Neural progenitor cell (in vitro differentiated cells): ENCODE results near the gene GPATCH2L. TPM values are rescaled to one million over a fixed set of nuclear protein-coding genes. Genes with fewer than 3 reads are reported as not detected.
A peak's percentile ranks its signal among the peaks of the same experiment; 100 is the strongest.

Source experiments
- DNase-seq: peaks from one replicate; pipeline ENCODE4 v3.0.0-alpha.2; 2016; ENCODE audit warnings: low spot score
- H2AFZ ChIP-seq: fragments of 200-600 bp; sonication (generic); replicated peaks from 2 replicates; pipeline ENCODE4 v1.6.1; 2016; ENCODE audit warnings: antibody characterized with exemption
- H3F3A ChIP-seq: fragments of 200-600 bp; sonication (generic); 2 replicates; pipeline ENCODE4 v1.6.1; 2016; ENCODE audit warnings: antibody characterized with exemption, low read depth
- H3K27ac ChIP-seq: fragments of 200-600 bp; sonication (generic); 2 replicates; pipeline ENCODE4 v1.5.1; 2016; ENCODE audit warnings: mild to moderate bottlenecking
- H3K27me3 ChIP-seq: fragments of 200-600 bp; sonication (generic); 2 replicates; pipeline ENCODE4 v1.6.1; 2016; ENCODE audit warnings: mild to moderate bottlenecking, moderate library complexity
- H3K36me3 ChIP-seq: fragments of 200-600 bp; sonication (generic); 2 replicates; pipeline ENCODE4 v1.5.1; 2016
- H3K4me1 ChIP-seq: fragments of 200-600 bp; sonication (generic); 2 replicates; pipeline ENCODE4 v1.6.1; 2016; ENCODE audit warnings: mixed run types
- H3K4me2 ChIP-seq: fragments of 200-600 bp; sonication (generic); 2 replicates; pipeline ENCODE4 v1.6.1; 2016
- H3K4me3 ChIP-seq: fragments of 200-600 bp; sonication (generic); 2 replicates; pipeline ENCODE4 v1.5.1; 2016
- H3K79me2 ChIP-seq: fragments of 200-600 bp; sonication (generic); 2 replicates; pipeline ENCODE4 v1.6.1; 2016; ENCODE audit warnings: low read depth
- H3K9ac ChIP-seq: fragments of 200-600 bp; sonication (generic); 2 replicates; pipeline ENCODE4 v1.6.1; 2016
- H3K9me3 ChIP-seq: fragments of 200-600 bp; sonication (generic); 2 replicates; pipeline ENCODE4 v1.5.1; 2016; ENCODE audit warnings: low read depth
- H4K20me1 ChIP-seq: fragments of 200-600 bp; sonication (generic); 2 replicates; pipeline ENCODE4 v1.6.1; 2016; ENCODE audit warnings: low read depth
- H3K27ac Mint-ChIP-seq: 3 replicates; pipeline ENCODE4 v1.8.0; 2021; ENCODE audit warnings: mixed read lengths
- H3K27me3 Mint-ChIP-seq: 2 replicates; pipeline ENCODE4 v1.8.0; 2022; ENCODE audit warnings: low read depth, mild to moderate bottlenecking, inconsistent platforms, moderate library complexity, mixed read lengths; ENCODE audit not compliant: insufficient read depth
- H3K36me3 Mint-ChIP-seq: 3 replicates; pipeline ENCODE4 v1.8.0; 2021; ENCODE audit warnings: mixed read lengths
- H3K4me1 Mint-ChIP-seq: 3 replicates; pipeline ENCODE4 v1.8.0; 2021; ENCODE audit warnings: mixed read lengths
- H3K4me3 Mint-ChIP-seq: 3 replicates; pipeline ENCODE4 v1.8.0; 2021; ENCODE audit warnings: mild to moderate bottlenecking, moderate library complexity, mixed read lengths
- H3K9me3 Mint-ChIP-seq: 3 replicates; pipeline ENCODE4 v1.8.0; 2020; ENCODE audit warnings: mixed read lengths
- EZH2 ChIP-seq: fragments of 200-600 bp; sonication (generic); IDR thresholded peaks from 2 replicates; pipeline ENCODE4 v1.6.1; 2017; ENCODE audit warnings: antibody characterized with exemption, mild to moderate bottlenecking, moderate library complexity
- EZH2phosphoT487 ChIP-seq: fragments of 200-600 bp; sonication (generic); IDR thresholded peaks from 2 replicates; pipeline ENCODE4 v1.6.1; 2017; ENCODE audit warnings: antibody characterized with exemption
- total RNA-seq: library from RNA; depleted of rRNA; stranded (reverse); fragments of >200 nt; gene quantifications from 2 replicates; pipeline ENCODE4 v1.2.3, GENCODE V29; 2015; ENCODE audit warnings: low replicate concordance
- TF ChIP-seq, protein P1 (sequence below): fragments of 200-600 bp; sonication (generic); IDR thresholded peaks from 2 replicates; pipeline ENCODE4 v1.5.1; 2017; ENCODE audit warnings: antibody characterized with exemption, mild to moderate bottlenecking

Gene GPATCH2L
- total RNA-seq, 1 donor from 2014 or later, result 68.2 TPM

DNA sequence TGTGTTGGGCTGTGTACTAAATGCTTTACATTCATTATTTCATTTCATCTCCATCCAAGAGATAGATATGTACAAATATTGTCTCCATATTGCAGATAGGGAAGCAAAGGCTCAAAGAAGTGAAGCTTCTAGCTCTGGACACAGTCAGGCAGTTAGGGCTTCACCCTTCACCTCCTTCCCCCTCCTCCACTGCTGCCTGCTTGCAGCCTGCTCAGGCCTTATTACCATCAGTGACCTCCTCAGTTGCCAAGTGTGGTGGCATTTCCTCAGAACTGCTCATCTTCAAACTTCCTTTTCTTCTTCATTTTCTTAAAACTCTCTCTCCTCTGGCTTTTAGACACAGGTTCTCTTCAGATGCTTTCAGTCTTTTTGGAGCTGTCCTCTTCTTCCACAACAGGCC, 4.7 kb upstream of the GPATCH2L start:
- Mint-ChIP-seq H3K27me3 (peaks cover 7% of the 10 kb centered on the region), H3K4me3 (no peak overlapping the region), H3K9me3 (peaks cover 5% of the 10 kb centered on the region), H3K4me1 (peaks cover 3% of the 10 kb centered on the region), H3K27ac (no peak overlapping the region), H3K36me3 (no peaks in the 10 kb centered on the region)
- Histone ChIP-seq H3K27me3 (peaks cover 76% of the 10 kb centered on the region), H4K20me1 (no peaks in the 10 kb centered on the region), H3K79me2 (peaks cover 2% of the 10 kb centered on the region), H3K9ac (no peak overlapping the region), H3K36me3 (no peaks in the 10 kb centered on the region), H3K27ac (no peak overlapping the region), H3K4me1 (peaks cover 3% of the 10 kb centered on the region), H3K9me3 (peaks cover 3% of the 10 kb centered on the region), H3K4me2 (no peak overlapping the region), H3F3A (no peaks in the 10 kb centered on the region), H3K4me3 (no peak overlapping the region), H2AFZ (no peak overlapping the region)
- TF ChIP-seq EZH2phosphoT487 (no peak), EZH2 (no peak)
- TF ChIP-seq, protein P1, sequence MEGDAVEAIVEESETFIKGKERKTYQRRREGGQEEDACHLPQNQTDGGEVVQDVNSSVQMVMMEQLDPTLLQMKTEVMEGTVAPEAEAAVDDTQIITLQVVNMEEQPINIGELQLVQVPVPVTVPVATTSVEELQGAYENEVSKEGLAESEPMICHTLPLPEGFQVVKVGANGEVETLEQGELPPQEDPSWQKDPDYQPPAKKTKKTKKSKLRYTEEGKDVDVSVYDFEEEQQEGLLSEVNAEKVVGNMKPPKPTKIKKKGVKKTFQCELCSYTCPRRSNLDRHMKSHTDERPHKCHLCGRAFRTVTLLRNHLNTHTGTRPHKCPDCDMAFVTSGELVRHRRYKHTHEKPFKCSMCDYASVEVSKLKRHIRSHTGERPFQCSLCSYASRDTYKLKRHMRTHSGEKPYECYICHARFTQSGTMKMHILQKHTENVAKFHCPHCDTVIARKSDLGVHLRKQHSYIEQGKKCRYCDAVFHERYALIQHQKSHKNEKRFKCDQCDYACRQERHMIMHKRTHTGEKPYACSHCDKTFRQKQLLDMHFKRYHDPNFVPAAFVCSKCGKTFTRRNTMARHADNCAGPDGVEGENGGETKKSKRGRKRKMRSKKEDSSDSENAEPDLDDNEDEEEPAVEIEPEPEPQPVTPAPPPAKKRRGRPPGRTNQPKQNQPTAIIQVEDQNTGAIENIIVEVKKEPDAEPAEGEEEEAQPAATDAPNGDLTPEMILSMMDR, result no peak
- no peak for DNase-seq

DNA sequence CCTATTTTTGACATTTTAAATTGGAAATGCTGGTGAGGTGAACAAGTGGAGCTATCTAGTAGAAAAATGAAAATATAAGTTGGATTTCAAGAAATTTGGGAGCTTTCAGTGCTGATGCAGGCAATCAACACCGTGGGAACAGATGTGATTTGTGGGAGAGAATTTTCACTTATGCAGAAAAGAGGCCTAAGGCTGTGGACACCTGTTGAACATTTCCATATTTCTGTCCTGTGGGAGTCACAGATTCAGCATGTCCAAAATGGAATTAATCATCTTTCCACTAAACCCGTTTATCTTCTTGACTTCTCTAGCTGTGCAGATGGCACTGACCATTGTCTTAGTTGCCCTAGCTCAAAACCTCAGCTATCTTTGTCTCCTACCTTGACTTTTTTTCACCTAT, 2.5 kb upstream of the GPATCH2L start:
- H3K4me3 ChIP-seq, result no peak overlapping the region
- H3K27me3 Mint-ChIP-seq, result peaks cover 7% of the 10 kb centered on the region
- H3K4me2 ChIP-seq, result no peak overlapping the region
- H3K27ac ChIP-seq, result no peak overlapping the region
- H3K27ac Mint-ChIP-seq, result no peak overlapping the region
- H3K27me3 ChIP-seq, result peaks cover 68% of the 10 kb centered on the region
- peaks cover 24% of the 10 kb centered on the region for H3K79me2 ChIP-seq
- peaks cover 19% of the 10 kb centered on the region for H4K20me1 ChIP-seq
- H2AFZ ChIP-seq, result no peak overlapping the region
- no peak overlapping the region for H3K4me3 Mint-ChIP-seq
- TF ChIP-seq, protein P1, result no peak
- TF ChIP-seq EZH2phosphoT487, result no peak
- TF ChIP-seq EZH2, result no peak
- H3K36me3 Mint-ChIP-seq, result no peaks in the 10 kb centered on the region
- no peaks in the 10 kb centered on the region for H3K36me3 ChIP-seq
- peaks cover 11% of the 10 kb centered on the region for H3K4me1 ChIP-seq
- no peaks in the 10 kb centered on the region for H3K9me3 Mint-ChIP-seq
- no peaks in the 10 kb centered on the region for H3K9me3 ChIP-seq
- H3K4me1 Mint-ChIP-seq, result peaks cover 21% of the 10 kb centered on the region
- H3K9ac ChIP-seq, result no peak overlapping the region
- peaks cover 5% of the 10 kb centered on the region for H3F3A ChIP-seq
- no peak for DNase-seq

GRCh38 chr14:76152333-76152681, 585 bp downstream of the GPATCH2L start:
- H3K9ac ChIP-seq, result peak overlapping the region; percentile 90
- H3K9me3 ChIP-seq, result no peaks in the 10 kb centered on the region
- peak overlapping the region; percentile 92 for H3K27ac Mint-ChIP-seq
- peaks cover 55% of the 10 kb centered on the region for H3K79me2 ChIP-seq
- TF ChIP-seq EZH2, result no peak
- TF ChIP-seq EZH2phosphoT487, result no peak
- TF ChIP-seq, protein P1, result no peak
- H3K4me3 ChIP-seq, result peak overlapping the region; percentile 70
- peak; percentile 72 for DNase-seq
- H3K4me1 Mint-ChIP-seq, result peaks cover 40% of the 10 kb centered on the region
- H3F3A ChIP-seq, result peaks cover 5% of the 10 kb centered on the region
- no peaks in the 10 kb centered on the region for H3K27me3 Mint-ChIP-seq
- H2AFZ ChIP-seq, result peak overlapping the region; percentile 0
- H3K36me3 Mint-ChIP-seq, result peaks cover 7% of the 10 kb centered on the region
- H3K4me3 Mint-ChIP-seq, result peak overlapping the region; percentile 99
- peak overlapping the region; percentile 91 for H3K4me2 ChIP-seq
- peaks cover 25% of the 10 kb centered on the region for H3K4me1 ChIP-seq
- H3K27ac ChIP-seq, result peak overlapping the region; percentile 69
- H4K20me1 ChIP-seq, result peaks cover 50% of the 10 kb centered on the region
- H3K36me3 ChIP-seq, result no peaks in the 10 kb centered on the region
- no peaks in the 10 kb centered on the region for H3K9me3 Mint-ChIP-seq
- peaks cover 36% of the 10 kb centered on the region for H3K27me3 ChIP-seq
